A549 treated with DMSO at 1 μM for 4 hours (cell line): Measurements from ENCODE around the gene WDR75. TPM values are rescaled to one million over a fixed set of nuclear protein-coding genes. Genes with fewer than 3 reads are reported as not detected.

Experiments
- total RNA-seq: library from RNA; stranded (reverse); fragments of 200-300 nt; extraction: Qiagen RNA extraction; gene quantifications from 5 replicates; pipeline ENCODE4 v1.2.3, GENCODE V29; 2022; ENCODE audit warnings: low read depth

The WDR75 gene
- total RNA-seq, result 44.2 to 50.4 TPM (median 48.7 TPM) in 5 replicates

DNA sequence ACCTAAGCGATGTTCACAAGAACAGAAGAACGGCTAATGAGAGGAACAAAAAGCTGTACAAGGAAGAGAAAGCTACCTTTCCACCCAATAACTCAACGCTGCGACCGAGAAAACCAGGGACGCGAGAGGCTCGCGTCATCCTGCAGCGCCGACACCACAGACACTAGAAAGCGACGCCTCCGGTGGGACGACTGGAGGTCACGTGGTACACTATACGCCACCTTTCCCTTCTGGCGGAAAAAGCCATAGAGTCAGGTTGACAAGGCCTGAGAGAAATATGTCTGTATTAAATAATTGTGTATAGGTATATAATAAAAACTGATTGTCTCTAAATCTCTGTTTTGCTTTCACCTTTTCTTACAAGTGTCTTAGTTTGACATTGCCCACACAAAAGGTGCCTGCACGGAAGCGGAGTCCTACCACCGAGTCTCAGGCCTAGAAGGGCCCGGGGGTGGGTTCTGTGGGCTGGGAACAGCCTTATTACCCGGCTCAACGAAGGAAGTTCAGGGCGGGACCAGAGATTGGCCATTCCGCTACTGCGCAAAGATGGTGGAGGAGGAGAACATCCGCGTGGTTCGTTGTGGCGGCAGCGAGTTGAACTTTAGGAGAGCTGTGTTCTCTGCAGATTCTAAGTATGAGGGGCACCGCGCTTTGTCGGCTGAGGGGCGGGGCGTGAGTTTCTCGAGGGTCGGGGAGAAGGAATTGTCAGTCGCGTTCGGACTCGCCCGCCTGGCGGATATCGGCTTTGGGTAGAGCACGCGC is at the start of gene WDR75:
Gene WDR75, plus strand, starts transcription at position 528 of the 762 bp plus-strand sequence. Its CDS starts 19 bp downstream, at position 547.

Other genes starting within 250 kb of the WDR75 start
- gene SLC40A1, start 139.3 kb downstream of the WDR75 start, total RNA-seq, result 3.8 to 5.0 TPM (median 3.8 TPM) in 5 replicates
- gene ASNSD1, start 220.0 kb downstream of the WDR75 start, total RNA-seq, result 35.9 to 42.4 TPM (median 38.8 TPM) in 5 replicates
- gene ANKAR, start 233.2 kb downstream of the WDR75 start, total RNA-seq, result 1.0 to 1.6 TPM (median 1.4 TPM) in 5 replicates